22Rv1 (cell line): Measurements from ENCODE around the gene LRRC63.

ENCODE experiments used
- ZFX ChIP-seq: fragments of 450-650 bp; IDR thresholded peaks from 2 replicates; pipeline ENCODE4 v1.6.1; 2017; ENCODE audit warnings: antibody characterized with exemption, borderline replicate concordance
- TF ChIP-seq, protein P1 (sequence below): fragments of 450-650 bp; IDR thresholded peaks from 2 replicates; pipeline ENCODE4 v1.5.1; 2017; ENCODE audit warnings: mild to moderate bottlenecking

DNA sequence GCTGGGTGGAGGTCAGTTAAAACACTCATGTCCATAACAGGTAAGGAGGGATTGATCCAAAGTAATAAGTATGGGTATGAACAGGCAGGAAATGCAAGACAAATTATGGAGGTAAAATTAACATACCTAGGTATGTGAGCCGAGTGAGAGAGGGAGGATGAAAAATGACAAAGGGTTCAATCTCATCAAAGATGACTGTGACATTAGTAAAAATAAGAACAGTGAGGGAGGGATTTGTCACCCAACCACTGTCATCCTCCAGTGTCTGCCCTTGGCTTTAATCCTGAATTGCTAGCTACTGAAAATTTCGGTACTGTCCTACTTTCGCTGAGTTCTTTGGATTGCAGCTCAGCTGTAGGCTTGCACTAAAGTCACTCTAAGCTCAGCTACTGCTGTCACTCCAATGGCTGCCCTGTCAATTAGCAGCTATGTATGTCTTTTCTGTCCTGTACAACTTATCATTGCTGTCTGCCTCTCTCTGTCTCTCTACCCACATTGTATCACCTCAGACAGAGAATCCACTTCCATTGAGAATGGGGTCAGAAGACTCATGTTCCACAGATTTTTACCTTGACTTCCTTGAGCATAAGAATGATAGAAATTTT lies 62.5 kb downstream of the LRRC63 start:
- TF ChIP-seq, protein P1, sequence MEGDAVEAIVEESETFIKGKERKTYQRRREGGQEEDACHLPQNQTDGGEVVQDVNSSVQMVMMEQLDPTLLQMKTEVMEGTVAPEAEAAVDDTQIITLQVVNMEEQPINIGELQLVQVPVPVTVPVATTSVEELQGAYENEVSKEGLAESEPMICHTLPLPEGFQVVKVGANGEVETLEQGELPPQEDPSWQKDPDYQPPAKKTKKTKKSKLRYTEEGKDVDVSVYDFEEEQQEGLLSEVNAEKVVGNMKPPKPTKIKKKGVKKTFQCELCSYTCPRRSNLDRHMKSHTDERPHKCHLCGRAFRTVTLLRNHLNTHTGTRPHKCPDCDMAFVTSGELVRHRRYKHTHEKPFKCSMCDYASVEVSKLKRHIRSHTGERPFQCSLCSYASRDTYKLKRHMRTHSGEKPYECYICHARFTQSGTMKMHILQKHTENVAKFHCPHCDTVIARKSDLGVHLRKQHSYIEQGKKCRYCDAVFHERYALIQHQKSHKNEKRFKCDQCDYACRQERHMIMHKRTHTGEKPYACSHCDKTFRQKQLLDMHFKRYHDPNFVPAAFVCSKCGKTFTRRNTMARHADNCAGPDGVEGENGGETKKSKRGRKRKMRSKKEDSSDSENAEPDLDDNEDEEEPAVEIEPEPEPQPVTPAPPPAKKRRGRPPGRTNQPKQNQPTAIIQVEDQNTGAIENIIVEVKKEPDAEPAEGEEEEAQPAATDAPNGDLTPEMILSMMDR = no peak
- no peak for TF ChIP-seq ZFX
